ENCODE results near the gene FYB1. TPM values are rescaled to one million over a fixed set of nuclear protein-coding genes. Genes with fewer than 3 reads are reported as not detected.

Gene FYB1
- total RNA-seq, 2 experiments from 2014 or later: 82.8 to 83.0 TPM

DNA sequence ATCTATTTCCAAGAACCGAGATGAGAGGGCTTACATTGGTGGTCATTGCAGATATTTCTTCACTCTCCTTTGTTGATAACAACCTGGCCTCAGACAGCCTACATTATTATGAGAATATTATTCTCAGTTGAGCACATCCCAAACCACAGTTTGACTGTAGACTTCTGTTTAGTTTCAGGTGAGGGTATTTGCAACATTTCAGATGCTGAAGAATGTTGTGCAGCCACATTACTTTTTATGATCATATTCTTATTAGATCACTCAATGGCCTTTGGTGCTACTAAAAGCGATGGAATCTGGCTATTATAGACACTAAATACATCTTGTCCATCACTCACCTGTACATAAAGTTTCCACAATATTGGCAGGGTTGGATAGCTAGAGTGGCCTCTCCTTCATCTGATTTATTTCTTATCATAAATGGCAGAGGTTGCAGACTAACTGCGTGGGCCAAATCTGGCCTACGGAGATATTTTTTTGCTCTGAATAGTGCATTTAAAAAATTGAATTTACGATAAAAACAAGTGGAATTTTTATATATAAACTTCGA lies 119.0 kb downstream of the FYB1 start:
- ChIA-PET POLR2A (no interaction called here), CTCF (interaction anchor here (1.5 to 3.0 kb wide), 2 partner anchors 19 to 20 kb away, joined by 5 to 15 read pairs; no protein-coding TSS in a partner anchor)
- TF ChIP-seq CTCF (IDR thresholded peaks at IDR 0.05): no peak
- DNase-seq (no peak), ATAC-seq (no peak)
- H3K27ac Mint-ChIP-seq: peak overlapping the region; percentile 21
- intact Hi-C loops (cut with micrococcal nuclease): no loop called here
- H3K4me1 Mint-ChIP-seq (ENCODE audit: low read depth): peaks cover 27% of the 10 kb centered on the region
- H3K9me3 Mint-ChIP-seq: no peaks in the 10 kb centered on the region
- H3K27me3 Mint-ChIP-seq: no peaks in the 10 kb centered on the region
- no peak overlapping the region for H3K4me3 Mint-ChIP-seq
- peaks cover 19% of the 10 kb centered on the region for H3K36me3 Mint-ChIP-seq (ENCODE audit: low read depth)

DNA sequence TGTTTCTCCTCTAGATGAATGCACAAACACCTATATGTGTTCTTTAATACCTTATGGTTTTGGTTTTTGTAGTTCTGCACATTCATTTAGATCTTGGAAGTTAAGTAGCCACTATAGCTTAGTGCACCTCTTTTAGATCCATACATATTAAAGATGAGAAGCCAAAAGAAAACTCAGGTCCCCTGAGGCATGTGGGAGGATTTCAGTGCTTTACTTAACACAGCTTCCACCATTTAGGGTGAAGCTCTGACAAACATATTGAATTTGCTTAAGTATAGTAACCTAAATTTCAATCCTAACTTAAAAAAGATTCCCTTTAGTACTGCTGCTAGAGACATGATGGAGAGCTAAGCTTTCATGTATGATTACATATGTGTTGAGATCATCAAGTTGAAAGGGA lies 119.5 kb downstream of the FYB1 start:
- intact Hi-C loops (cut with micrococcal nuclease): no loop called here
- ATAC-seq (no peak), DNase-seq (no peak)
- H3K4me3 Mint-ChIP-seq: no peak overlapping the region
- H3K9me3 Mint-ChIP-seq: no peaks in the 10 kb centered on the region
- H3K27ac Mint-ChIP-seq: no peak overlapping the region
- TF ChIP-seq CTCF (IDR thresholded peaks at IDR 0.05): no peak
- ChIA-PET POLR2A (no interaction called here), CTCF (interaction anchor here (1.5 to 3.0 kb wide), 2 partner anchors 19 to 21 kb away, joined by 5 to 15 read pairs; no protein-coding TSS in a partner anchor)
- peaks cover 27% of the 10 kb centered on the region for H3K4me1 Mint-ChIP-seq (ENCODE audit: low read depth)
- H3K36me3 Mint-ChIP-seq (ENCODE audit: low read depth): peaks cover 19% of the 10 kb centered on the region
- no peaks in the 10 kb centered on the region for H3K27me3 Mint-ChIP-seq

GRCh38 chr5:39093352-39093751 lies 126.0 kb downstream of the FYB1 start:
- CTCF ChIA-PET: interaction anchor here (0.8 to 1.1 kb wide), 3 partner anchors 12 to 190 kb away, joined by 3 to 4 read pairs (median 3); no protein-coding TSS in a partner anchor
- POLR2A ChIA-PET: no interaction called here
- intact Hi-C loops (cut with micrococcal nuclease): no loop called here
- Mint-ChIP-seq H3K4me3 (no peak overlapping the region), H3K36me3 (ENCODE audit: low read depth) (no peaks in the 10 kb centered on the region), H3K9me3 (no peaks in the 10 kb centered on the region), H3K27me3 (peaks cover 3% of the 10 kb centered on the region), H3K27ac (no peak overlapping the region), H3K4me1 (ENCODE audit: low read depth) (peaks cover 7% of the 10 kb centered on the region)
- no peak for DNase-seq
- no peak for TF ChIP-seq CTCF (IDR thresholded peaks at IDR 0.05)
- ATAC-seq: peak; percentile 30

DNA sequence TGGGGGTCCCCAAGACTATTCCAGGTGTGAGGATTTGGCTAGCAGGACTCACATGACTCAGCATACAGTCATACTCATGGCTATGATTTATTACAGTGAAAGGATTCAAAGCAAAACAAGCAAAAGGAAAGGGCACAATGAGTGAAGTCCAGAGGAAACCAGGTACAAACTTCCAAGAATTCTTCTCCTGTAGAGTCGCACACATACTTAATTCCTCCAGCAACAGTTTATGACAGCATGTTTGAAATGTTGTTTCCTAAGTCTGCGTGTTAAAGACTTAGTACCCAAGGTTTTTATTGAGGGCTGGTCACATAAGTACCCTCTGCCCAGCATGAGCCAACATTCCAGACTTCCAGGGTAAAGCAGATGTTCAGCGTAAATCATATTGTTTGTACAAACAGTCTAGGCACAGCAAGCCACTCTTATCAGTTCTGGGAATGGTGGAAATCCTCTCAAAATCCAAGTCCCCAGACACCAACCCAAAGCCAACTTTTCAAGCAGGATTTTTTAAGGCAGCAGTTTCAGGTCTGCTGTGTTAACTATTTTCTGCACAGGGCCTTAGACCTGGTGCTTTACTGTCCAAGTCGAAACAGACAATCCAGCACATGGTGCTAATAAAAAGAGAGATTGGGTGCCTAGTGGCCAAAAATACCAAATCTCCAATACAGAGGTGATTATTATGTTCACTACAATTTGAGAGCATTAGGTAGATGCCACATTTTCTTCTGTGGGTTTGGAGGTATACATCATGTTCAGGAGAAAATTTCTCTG lies 126.6 kb downstream of the FYB1 start:
- no peak for TF ChIP-seq CTCF (IDR thresholded peaks at IDR 0.05)
- peaks cover 4% of the 10 kb centered on the region for H3K27me3 Mint-ChIP-seq
- intact Hi-C loops (cut with micrococcal nuclease): no loop called here
- no peak for ATAC-seq
- peaks cover 7% of the 10 kb centered on the region for H3K4me1 Mint-ChIP-seq (ENCODE audit: low read depth)
- H3K36me3 Mint-ChIP-seq (ENCODE audit: low read depth): no peaks in the 10 kb centered on the region
- CTCF ChIA-PET: interaction anchor here (0.8 to 4.1 kb wide), 4 partner anchors 12 to 191 kb away, joined by 3 to 32 read pairs (median 4); no protein-coding TSS in a partner anchor
- no peak overlapping the region for H3K4me3 Mint-ChIP-seq
- no peak overlapping the region for H3K27ac Mint-ChIP-seq
- POLR2A ChIA-PET: no interaction called here
- no peak for DNase-seq
- H3K9me3 Mint-ChIP-seq: no peaks in the 10 kb centered on the region

All from activated CD8-positive, alpha-beta T cell treated with anti-CD3 and anti-CD28 coated beads for 36 hours (primary cell).